ELF-1 (cell line): ENCODE data around the gene SKOR1.

Experiments
- DNase-seq: peaks from one replicate; pipeline ENCODE4 v3.0.0-alpha.2; 2016; ENCODE audit warnings: low read depth, low spot score

Gene SKOR1

GRCh38 chr15:67796196-67797127, 28.8 kb upstream of the SKOR1 start:
- DNase-seq = no peak

GRCh38 chr15:67799801-67800205, 25.5 kb upstream of the SKOR1 start:
- DNase-seq = no peak

DNA sequence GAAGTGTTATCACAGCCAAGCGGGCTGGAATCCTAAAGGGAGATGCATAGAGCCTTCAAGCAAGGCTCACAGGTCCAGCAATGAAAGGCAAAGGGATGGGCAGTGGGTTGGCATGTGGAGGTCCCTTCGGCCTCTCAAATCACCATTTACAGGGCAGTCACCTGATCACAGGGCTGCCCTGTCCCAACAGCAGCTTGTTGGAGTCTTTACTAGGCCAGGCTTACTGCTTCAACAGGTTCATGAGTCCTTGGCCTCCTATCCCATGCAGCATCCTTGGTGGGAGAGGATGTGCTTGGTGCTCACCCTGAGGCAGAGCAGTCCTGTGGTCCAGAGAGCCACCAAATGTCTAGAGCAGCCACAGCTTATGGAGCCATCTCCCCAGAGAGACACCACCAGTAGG, 24.2 kb upstream of the SKOR1 start:
- DNase-seq = no peak

DNA sequence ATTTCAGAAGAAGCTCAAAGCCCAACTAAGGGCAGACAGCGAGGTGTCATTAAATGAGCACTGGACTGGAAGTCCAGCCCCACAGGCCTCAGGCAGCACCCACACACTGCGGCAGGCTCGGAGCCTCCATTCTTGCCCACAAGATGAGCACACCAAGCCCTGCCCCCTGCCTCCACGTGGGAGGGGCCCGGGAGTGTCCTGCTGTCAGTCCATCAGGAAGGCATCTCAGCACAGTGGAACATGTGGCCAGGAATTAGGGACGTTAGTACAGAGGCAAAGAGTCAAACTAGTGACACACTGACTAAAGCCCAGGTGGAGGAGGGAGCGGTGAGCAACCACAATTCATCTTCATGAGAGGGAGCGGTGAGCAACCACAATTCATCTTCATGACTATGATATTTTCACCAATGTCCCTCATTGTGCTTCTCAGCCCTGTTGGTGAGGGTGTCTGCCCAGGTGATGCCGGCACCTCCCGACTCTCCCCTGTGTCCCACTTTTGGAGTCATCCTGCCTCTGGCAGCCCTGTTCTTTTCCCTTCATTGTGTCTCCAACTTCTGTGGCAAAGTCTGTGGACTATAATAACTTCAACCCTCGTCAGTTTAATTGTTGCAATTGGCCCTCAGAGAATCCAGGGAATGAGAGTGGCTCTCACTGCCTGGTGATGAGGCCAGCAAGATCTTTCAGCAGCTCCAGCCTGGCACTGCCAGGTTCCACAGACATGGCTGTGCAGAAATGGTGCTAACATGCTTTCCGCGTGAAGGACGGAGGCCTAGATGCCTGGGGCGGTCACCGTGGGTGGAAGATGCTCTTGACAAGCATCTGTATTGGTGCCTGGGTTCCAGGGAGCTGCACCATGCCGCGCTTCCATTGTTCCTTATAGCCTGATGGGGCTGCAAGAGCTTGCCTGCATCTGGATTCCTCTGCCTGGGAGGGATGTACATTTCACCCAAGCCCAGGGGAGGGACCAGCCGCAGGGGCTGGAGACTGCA, 23.1 kb upstream of the SKOR1 start:
- DNase-seq = no peak

DNA sequence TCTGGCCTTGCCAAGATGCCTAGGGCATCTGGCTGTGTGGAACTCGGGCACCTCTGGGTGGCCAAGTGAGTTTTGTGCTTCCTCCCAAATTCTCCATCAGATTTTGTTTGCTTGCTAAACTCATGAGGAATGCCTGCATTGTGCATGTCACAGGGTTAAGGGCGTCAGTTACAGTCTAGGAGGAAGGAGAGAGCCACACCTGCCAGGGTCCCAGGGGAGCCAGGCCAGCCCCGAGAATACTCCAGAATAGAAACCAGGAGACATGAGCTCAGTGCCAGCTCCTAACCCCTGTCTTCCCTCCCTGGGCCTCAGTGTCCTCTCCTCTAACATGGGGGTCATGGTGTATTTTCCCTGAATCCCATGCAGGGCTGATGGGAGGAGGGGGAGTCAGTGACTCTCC, 22.0 kb upstream of the SKOR1 start:
- no peak for DNase-seq

GRCh38 chr15:67803996-67804843, 21.1 kb upstream of the SKOR1 start:
- DNase-seq = peak; percentile 62

DNA sequence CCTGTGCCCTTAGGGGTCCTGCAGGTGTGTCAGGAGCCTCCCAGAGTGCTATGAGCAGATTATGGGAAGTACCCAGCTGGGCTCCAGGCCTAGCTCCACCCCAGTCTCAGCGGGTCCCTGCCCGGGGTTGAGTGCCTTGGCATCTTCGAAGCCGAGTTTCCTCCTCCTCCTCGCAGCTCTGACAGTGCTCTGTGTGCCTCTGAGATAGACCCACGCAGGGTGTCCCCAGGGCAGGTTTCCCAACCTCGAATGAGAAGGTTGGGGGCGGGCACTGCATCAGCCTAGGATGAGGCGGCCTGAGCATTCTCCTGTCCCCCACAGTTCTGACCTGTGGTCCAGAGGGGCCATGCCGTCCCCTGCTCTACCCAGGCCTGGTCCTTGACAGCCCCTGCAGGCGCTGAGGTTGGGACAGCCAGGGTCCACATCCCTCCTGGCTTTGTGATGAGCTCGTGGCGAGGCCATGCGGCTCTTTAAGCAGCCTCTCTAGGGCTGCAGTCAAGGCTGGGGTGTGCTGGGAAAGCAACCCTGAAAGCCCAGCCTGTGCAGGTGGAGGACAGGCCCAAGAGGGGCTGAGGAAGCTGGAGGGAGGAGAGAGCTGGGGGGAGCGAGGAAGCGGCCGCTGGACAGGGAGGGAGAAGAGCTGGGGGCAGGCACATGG, 20.2 kb upstream of the SKOR1 start:
- DNase-seq = no peak

DNA sequence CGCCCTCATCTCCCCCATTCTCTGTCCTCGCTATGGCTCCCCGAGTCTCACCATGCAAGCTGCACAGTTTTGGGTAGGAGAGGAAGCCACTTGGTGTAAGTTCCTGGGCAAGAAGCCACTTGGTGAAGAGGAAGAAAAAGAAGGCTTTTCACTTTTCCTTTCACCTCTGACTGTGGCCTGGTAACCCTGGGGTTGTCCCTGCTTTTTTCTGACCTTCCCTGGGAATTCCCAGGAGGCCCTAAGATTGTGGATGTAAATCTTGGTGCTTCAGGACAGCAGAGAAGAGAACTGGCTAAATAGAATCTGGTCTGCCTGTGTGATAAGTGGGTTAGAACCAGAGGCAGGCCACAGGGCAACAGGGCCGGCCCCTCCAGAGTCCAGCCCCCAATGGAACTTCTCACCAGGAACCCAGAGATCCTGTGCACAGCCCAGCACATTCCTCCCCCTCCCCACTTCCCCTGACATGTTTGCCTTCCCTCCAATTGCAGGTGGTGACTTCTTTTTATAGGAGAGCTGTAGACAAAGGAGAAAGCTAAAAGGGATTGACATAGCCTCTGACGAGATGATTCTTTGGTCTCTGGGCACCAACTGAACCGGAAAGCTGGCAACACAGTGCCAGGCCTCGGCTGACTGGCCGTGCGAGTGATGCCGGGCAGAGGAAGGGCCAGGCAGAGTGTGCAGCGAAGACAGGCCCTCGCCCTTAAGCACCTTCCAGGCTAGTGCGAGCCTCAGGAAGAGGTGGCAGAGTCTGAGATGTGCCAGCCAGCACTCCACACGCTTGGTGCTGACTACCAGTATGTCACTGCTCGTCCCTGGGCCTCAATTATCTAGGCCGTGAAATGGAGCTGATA, 19.4 kb upstream of the SKOR1 start:
- DNase-seq = no peak

DNA sequence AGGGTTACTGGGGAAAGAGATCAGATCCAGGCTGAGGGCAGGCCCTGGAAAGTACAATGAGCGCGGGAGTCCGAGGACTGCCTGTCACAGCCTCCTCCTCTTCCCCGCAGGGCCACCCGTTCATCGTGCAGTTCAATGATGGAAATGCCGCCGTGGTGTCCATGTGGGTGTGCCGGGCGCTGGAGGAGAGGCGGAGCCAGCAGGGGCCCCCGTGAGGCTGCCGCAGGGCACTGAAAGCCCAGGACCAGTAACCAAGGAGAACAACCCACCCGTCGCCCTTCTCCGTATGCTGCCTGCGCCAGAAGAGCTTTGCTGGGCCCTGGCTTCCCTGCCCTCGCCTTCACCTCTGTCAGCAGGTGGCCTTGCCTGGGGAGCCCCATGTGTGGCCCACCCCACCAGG, 18.8 kb upstream of the SKOR1 start:
- DNase-seq = no peak

DNA sequence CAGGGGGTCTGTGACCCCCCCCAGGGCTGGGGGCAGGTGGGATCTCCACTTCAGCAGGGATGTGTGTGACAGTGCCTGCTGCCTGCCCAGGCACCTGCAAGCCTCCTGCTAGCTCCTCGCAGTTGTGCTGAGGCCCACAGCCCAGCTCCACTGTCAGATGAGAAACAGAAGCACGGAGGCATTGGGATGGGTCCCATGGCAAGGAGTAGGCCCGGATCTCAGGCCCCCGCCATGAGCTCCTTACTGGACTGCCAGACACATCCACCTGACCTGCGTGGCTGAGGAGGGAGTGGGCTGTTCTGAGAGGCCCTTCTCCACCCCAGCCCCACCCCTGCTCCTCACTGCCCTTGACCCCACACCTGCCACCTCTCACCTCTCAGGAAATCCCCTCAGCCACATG, 18.2 kb upstream of the SKOR1 start:
- no peak for DNase-seq

DNA sequence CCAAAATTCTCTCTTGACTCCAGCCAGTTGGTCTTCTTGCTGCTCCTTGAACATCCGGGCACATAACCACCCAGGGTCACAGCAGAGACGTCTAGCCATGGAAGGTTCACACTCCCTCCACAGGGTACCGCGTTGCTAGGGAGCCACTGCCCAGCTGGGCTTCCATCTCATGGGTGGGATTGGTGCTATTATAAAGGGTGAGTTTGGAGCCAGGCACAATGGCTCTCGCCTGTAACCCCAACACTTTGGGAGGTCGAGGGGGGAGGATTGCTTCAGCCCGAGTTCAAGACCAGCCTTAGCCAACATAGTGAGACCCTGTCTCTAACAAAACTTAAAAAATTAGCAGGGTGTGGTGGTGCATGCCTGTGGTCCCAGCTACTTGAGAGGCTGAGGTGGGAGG, 17.5 kb upstream of the SKOR1 start:
- no peak for DNase-seq

DNA sequence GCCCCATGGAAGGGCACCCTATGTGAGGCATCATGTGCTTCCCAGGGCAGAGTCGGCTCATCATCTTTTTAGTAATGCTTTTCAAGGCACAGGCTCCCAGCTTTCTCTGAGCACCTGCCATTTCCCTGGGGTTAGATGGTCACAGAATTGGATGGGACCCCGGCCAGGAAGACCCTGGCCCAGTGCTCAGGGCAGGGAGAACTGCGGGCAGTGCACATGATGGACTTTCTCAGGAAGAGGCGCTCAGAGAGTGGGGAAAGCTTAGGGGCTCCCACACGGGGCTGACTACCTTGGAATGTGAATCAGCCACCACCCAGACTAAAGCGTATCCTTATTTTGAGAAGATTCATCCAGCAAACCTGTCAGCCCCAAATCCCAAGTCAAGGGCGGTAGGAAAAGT, 16.5 kb upstream of the SKOR1 start:
- no peak for DNase-seq

GRCh38 chr15:67809441-67809840, 15.9 kb upstream of the SKOR1 start:
- DNase-seq = no peak

DNA sequence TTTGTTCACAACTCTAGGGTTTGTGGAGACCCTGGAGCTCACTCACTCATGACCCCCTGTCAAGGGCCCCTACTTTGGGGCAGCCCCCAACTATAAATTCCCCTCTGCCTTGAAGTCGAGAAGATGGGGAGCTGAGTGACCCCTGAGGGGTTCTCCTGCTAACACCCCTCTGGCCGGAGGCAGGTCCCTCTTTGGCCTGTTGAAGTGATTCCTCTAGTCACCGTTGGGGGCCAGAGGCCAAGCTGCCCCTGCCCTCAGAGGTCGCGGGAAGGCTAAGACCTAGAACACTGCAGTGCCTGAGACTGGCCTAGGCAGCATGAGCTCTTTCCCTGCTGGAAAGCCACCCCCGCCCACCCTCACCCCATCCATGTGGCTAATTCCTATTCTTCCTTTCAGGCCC, 15.4 kb upstream of the SKOR1 start:
- no peak for DNase-seq

GRCh38 chr15:67812241-67812644, 13.1 kb upstream of the SKOR1 start:
- DNase-seq = no peak

DNA sequence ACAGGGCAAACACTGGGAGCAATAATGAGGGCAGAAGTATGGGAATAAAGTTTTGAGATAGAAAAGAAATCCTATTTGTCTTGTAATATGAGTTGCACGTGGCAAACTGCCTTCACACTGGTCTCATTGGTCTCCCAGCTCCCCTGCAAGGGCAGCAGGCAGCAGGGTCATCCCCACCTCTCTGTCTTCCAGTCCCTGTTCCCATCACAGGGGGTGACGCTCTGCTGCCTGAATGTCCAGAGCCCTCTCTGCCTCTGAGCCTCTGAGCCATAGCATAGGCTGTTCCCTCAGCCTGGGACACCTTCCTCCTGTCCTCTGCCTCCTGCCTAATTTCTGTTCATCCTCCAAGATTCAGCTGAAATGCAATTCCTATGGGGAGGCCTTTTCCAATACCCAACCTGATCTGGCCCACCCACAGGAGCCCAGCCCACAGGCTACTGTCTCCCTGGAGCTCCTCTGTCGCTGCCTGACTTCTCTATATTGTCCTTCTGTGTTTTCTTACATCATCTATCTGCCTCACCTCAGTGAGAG, 12.1 kb upstream of the SKOR1 start:
- DNase-seq = no peak

DNA sequence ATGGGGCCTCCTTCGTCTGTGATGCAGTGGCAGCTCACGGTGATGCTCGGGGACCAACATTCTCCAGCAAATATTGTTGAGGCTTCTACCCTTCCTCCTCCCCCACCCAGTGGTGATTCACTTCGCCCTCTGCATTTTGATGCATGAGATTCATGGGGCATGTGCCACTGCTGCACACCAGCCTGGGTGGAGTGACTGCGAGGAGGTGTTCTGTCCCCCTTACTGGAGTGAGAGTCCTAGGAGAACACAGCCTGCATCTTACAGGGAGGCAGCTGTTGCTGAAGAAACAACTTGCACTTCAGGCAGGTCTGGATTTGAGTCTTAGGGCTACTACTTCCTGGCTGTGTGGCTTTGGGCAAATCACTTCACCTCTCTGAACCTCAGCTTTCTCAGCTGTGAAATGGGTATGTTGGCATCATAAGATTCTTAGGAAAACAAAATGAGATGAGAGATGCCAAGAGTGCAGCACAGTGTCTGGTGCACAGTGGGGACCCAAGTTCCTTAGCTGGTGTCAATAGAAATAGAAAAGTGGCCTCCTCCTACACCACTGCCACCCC, 10.2 kb upstream of the SKOR1 start:
- no peak for DNase-seq

DNA sequence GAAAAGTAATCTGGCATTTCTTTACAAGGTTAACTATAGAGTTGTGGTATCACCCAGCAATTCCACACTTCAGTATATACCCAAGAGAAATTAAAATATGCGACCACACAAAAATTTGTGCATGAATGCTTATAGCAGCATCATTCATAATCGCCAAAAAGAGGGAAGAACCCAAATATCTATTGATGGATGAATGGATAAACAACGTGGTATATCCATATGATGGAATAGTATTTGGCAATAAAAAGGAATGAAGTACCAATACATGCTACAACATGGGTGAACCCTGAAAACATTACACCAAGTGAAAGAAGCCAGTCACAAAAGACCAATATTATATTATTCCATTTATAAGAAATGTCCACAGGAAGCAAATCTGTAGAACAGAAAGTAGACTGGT, 8.6 kb upstream of the SKOR1 start:
- no peak for DNase-seq

- no peak for DNase-seq
Measured at GRCh38 chr15:67818464-67818863, 6.8 kb upstream of the SKOR1 start.

DNA sequence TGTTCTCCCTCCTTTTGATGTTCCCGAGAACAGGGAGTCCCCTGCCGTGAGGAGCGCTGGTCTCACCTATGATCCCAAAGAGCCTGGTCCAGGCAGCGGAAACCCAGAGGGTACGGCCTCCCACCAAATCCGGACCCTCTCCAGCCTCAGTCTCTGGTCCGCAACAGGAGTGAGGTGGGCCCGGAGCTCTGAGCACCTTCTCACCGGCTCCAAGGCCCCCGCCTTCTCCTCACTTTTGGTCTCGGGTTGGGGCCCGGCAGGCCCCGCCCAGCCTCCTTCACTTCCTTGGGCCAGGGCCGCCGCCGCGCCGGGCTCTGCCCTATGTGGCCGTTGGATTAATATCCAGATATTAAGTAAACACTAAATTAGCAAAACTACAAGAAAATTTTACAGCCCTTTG, 5.7 kb upstream of the SKOR1 start:
- DNase-seq = no peak
